H9 (cell line): ENCODE measurements around the gene NTNG2. TPM values are rescaled to one million over a fixed set of nuclear protein-coding genes. Genes with fewer than 3 reads are reported as not detected.

Experiments
- DNase-seq: peaks from one replicate; pipeline ENCODE4 v3.0.0-alpha.2; 2017
- H2AFZ ChIP-seq: one replicate; pipeline ENCODE4 v1.6.1; 2013; ENCODE audit warnings: mild to moderate bottlenecking, low read length, control low read depth, moderate library complexity
- H2AK5ac ChIP-seq: 2 replicates; pipeline ENCODE4 v1.6.1; 2013; ENCODE audit warnings: low read length, control low read depth, mixed read lengths; ENCODE audit not compliant: insufficient read length
- H2BK120ac ChIP-seq: one replicate; pipeline ENCODE4 v1.6.1; 2013; ENCODE audit warnings: low read depth, mild to moderate bottlenecking, low read length, control low read depth, inconsistent platforms; ENCODE audit not compliant: poor library complexity, severe bottlenecking
- H2BK12ac ChIP-seq: 2 replicates; pipeline ENCODE4 v1.6.1; 2013; ENCODE audit warnings: low read length, control low read depth, mixed read lengths, low read depth; ENCODE audit not compliant: insufficient read length
- H2BK15ac ChIP-seq: 2 replicates; pipeline ENCODE4 v1.6.1; 2013; ENCODE audit warnings: low read depth, low read length, control low read depth
- H2BK20ac ChIP-seq: one replicate; pipeline ENCODE4 v1.6.1; 2013; ENCODE audit warnings: low read depth, mild to moderate bottlenecking, low read length, control low read depth, inconsistent platforms; ENCODE audit not compliant: poor library complexity, severe bottlenecking
- H2BK5ac ChIP-seq: 2 replicates; pipeline ENCODE4 v1.6.1; 2013; ENCODE audit warnings: low read length, control low read depth, mixed read lengths; ENCODE audit not compliant: insufficient read length
- H3K14ac ChIP-seq: 2 replicates; pipeline ENCODE4 v1.6.1; 2013; ENCODE audit warnings: low read length, control low read depth; ENCODE audit not compliant: insufficient read depth
- H3K18ac ChIP-seq: 2 replicates; pipeline ENCODE4 v1.6.1; 2013; ENCODE audit warnings: low read depth, mild to moderate bottlenecking, mixed read lengths, low read length, control low read depth; ENCODE audit not compliant: insufficient read length
- H3K23ac ChIP-seq: 2 replicates; pipeline ENCODE4 v1.6.1; 2013; ENCODE audit warnings: low read length, control low read depth, mixed read lengths, low read depth; ENCODE audit not compliant: insufficient read length
- H3K23me2 ChIP-seq: 2 replicates; pipeline ENCODE4 v1.6.1; 2013; ENCODE audit warnings: low read depth, mild to moderate bottlenecking, mixed read lengths, low read length, control low read depth; ENCODE audit not compliant: insufficient read length, poor library complexity, severe bottlenecking
- H3K27ac ChIP-seq: 2 replicates; pipeline ENCODE4 v1.5.1; 2013; ENCODE audit warnings: low read length, control low read depth, mixed read lengths, low read depth; ENCODE audit not compliant: insufficient read length
- H3K27me3 ChIP-seq: 2 replicates; pipeline ENCODE4 v1.6.1; 2013; ENCODE audit warnings: low read length, control low read depth, inconsistent platforms; ENCODE audit not compliant: insufficient read depth
- H3K4ac ChIP-seq: 2 replicates; pipeline ENCODE4 v1.6.1; 2013; ENCODE audit warnings: low read depth, mild to moderate bottlenecking, control low read depth, inconsistent platforms, low read length, moderate library complexity
- H3K4me1 ChIP-seq: 2 replicates; pipeline ENCODE4 v1.6.1; 2013; ENCODE audit warnings: low read length, control low read depth, inconsistent platforms; ENCODE audit not compliant: insufficient read depth
- H3K4me2 ChIP-seq: 2 replicates; pipeline ENCODE4 v1.6.1; 2013; ENCODE audit warnings: low read length, control low read depth, mixed read lengths; ENCODE audit not compliant: insufficient read length, insufficient read depth
- H3K56ac ChIP-seq: 2 replicates; pipeline ENCODE4 v1.6.1; 2013; ENCODE audit warnings: low read depth, mild to moderate bottlenecking, mixed read lengths, low read length, control low read depth; ENCODE audit not compliant: insufficient read length
- H3K79me1 ChIP-seq: 2 replicates; pipeline ENCODE4 v1.6.1; 2013; ENCODE audit warnings: low read depth, mild to moderate bottlenecking, moderate library complexity, low read length, control low read depth, inconsistent platforms; ENCODE audit not compliant: insufficient read depth, poor library complexity, severe bottlenecking
- H3K79me2 ChIP-seq: 2 replicates; pipeline ENCODE4 v1.6.1; 2013; ENCODE audit warnings: low read length, control low read depth, inconsistent platforms; ENCODE audit not compliant: insufficient read depth
- H3K9ac ChIP-seq: 2 replicates; pipeline ENCODE4 v1.6.1; 2013; ENCODE audit warnings: low read length, control low read depth, mixed read lengths; ENCODE audit not compliant: insufficient read length; ENCODE audit errors: extremely low read depth
- H3K9me3 ChIP-seq: one replicate; pipeline ENCODE4 v1.6.1; 2013; ENCODE audit warnings: low read depth, low read length, inconsistent platforms; ENCODE audit not compliant: control insufficient read depth
- H3T11ph ChIP-seq: one replicate; pipeline ENCODE4 v1.6.1; 2013; ENCODE audit warnings: mild to moderate bottlenecking, low read length, control low read depth, inconsistent platforms
- H4K20me1 ChIP-seq: one replicate; pipeline ENCODE4 v1.6.1; 2013; ENCODE audit not compliant: control insufficient read depth, insufficient read length, insufficient read depth
- H4K5ac ChIP-seq: 2 replicates; pipeline ENCODE4 v1.6.1; 2013; ENCODE audit warnings: low read depth, mild to moderate bottlenecking, mixed read lengths, low read length, control low read depth; ENCODE audit not compliant: insufficient read length
- H4K8ac ChIP-seq: replicated peaks from 2 replicates; pipeline ENCODE4 v1.6.1; 2013; ENCODE audit warnings: low read length, control low read depth, mixed read lengths, low read depth; ENCODE audit not compliant: insufficient read length
- H4K91ac ChIP-seq: 2 replicates; pipeline ENCODE4 v1.6.1; 2013; ENCODE audit warnings: low read depth, mild to moderate bottlenecking, moderate library complexity, mixed read lengths, low read length, control low read depth; ENCODE audit not compliant: insufficient read length
- H3K27ac Mint-ChIP-seq, 3 experiments: 2 replicates in 2 of 3; 3 replicates in 1 of 3; pipeline ENCODE4 v1.8.0; 2020 to 2021; ENCODE audit warnings: mixed read lengths in 3 of 3, mild to moderate bottlenecking in 1 of 3, moderate library complexity in 1 of 3
- H3K27me3 Mint-ChIP-seq: 2 replicates; pipeline ENCODE4 v1.8.0; 2021; ENCODE audit warnings: low read depth, mild to moderate bottlenecking, moderate library complexity, mixed read lengths
- H3K36me3 Mint-ChIP-seq, 3 experiments: 2 replicates in 2 of 3; 3 replicates in 1 of 3; pipeline ENCODE4 v1.8.0; 2020 to 2021; ENCODE audit warnings: low read depth in 3 of 3, mixed read lengths in 3 of 3; ENCODE audit not compliant: insufficient read depth in 1 of 3
- H3K4me1 Mint-ChIP-seq, 2 experiments: 2 replicates each; pipeline ENCODE4 v1.8.0; 2020; ENCODE audit warnings: mixed read lengths in 2 of 2
- H3K4me3 Mint-ChIP-seq, 2 experiments: 2 replicates in 1 of 2; 3 replicates in 1 of 2; pipeline ENCODE4 v1.8.0; 2020 to 2021; ENCODE audit warnings: mild to moderate bottlenecking in 2 of 2, mixed read lengths in 2 of 2, moderate library complexity in 1 of 2
- H3K9me3 Mint-ChIP-seq, 2 experiments: 2 replicates in 1 of 2; 3 replicates in 1 of 2; pipeline ENCODE4 v1.8.0; 2020; ENCODE audit warnings: mild to moderate bottlenecking in 2 of 2, mixed read lengths in 2 of 2, moderate library complexity in 1 of 2
- CTCF ChIP-seq: fragments of 200-600 bp; sonication (generic); conservative IDR thresholded peaks from 3 replicates; pipeline ENCODE4 v1.8.0; 2021; ENCODE audit warnings: antibody characterized with exemption, mild to moderate bottlenecking
- WGBS: extraction: QIAGEN DNeasy Blood & Tissue Kit; methylation state at CpG from one replicate; pipeline ENCODE4 v1.1.7; 2013; ENCODE audit warnings: missing lambda C conversion rate, low lambda C conversion rate, mixed read lengths; ENCODE audit not compliant: insufficient read length; ENCODE audit errors: extremely low coverage; 5-methylcytosine and 5-hydroxymethylcytosine counted together
- total RNA-seq: library from RNA; stranded (reverse); gene quantifications from 2 replicates; pipeline ENCODE4 v1.2.1, GENCODE V29; 2021

The NTNG2 gene
- total RNA-seq, 1 experiment from 2014 or later = 0.52 TPM

GRCh38 chr9:132187121-132187620, 25.3 kb downstream of the NTNG2 start:
- no peaks in the 10 kb centered on the region for H3K9me3 ChIP-seq
- peaks cover 38 to 54% of the 10 kb centered on the region in 2 experiments for H3K4me1 Mint-ChIP-seq
- no peak overlapping the region for H2BK20ac ChIP-seq
- H3K27me3 ChIP-seq = peaks cover 14% of the 10 kb centered on the region; the same call in 1 of the 2 replicates
- peak; percentile 25 for DNase-seq
- H3T11ph ChIP-seq = no peak overlapping the region
- no peak overlapping the region for H4K5ac ChIP-seq
- no peak overlapping the region for H2BK5ac ChIP-seq
- H3K27ac ChIP-seq = no peak overlapping the region
- H3K23me2 ChIP-seq = peaks cover 10% of the 10 kb centered on the region
- H3K56ac ChIP-seq = no peak overlapping the region
- H3K4ac ChIP-seq = no peak overlapping the region
- no peaks in the 10 kb centered on the region for H3K36me3 Mint-ChIP-seq
- H3K23ac ChIP-seq = no peak overlapping the region
- H3K4me2 ChIP-seq = peak overlapping the region; percentile 66
- H4K20me1 ChIP-seq = no peaks in the 10 kb centered on the region
- no CpG with 5 or more reads among the region's 14 CpGs for WGBS
- H3K14ac ChIP-seq = peak overlapping the region; percentile 34; the same call in 1 of the 2 replicates
- H2BK12ac ChIP-seq = no peak overlapping the region
- no peak overlapping the region for H4K8ac ChIP-seq
- H3K79me1 ChIP-seq = no peaks in the 10 kb centered on the region
- no peak overlapping the region for H3K27ac Mint-ChIP-seq
- H3K27me3 Mint-ChIP-seq = peaks cover 33% of the 10 kb centered on the region
- H3K9ac ChIP-seq = no peak overlapping the region
- H2AFZ ChIP-seq = no peak overlapping the region
- H2BK120ac ChIP-seq = no peak overlapping the region
- no peaks in the 10 kb centered on the region for H3K9me3 Mint-ChIP-seq
- peaks cover 5% of the 10 kb centered on the region; the same call in 1 of the 2 replicates for H3K4me1 ChIP-seq
- H3K79me2 ChIP-seq = no peaks in the 10 kb centered on the region
- H4K91ac ChIP-seq = no peak overlapping the region
- peak overlapping the region in 1 of 2 experiments; percentile 55; a peak in 2 of 5 replicates for H3K4me3 Mint-ChIP-seq
- H2AK5ac ChIP-seq = no peak overlapping the region
- H3K18ac ChIP-seq = no peak overlapping the region
- no peak overlapping the region; the same call in 1 of the 2 replicates for H2BK15ac ChIP-seq
- no peak for TF ChIP-seq CTCF
